GM10248 (cell line): ENCODE measurements around the gene ARHGAP8.
"Not testable (repeated sequence)": the region's sequence is repeated elsewhere in the genome, so short reads cannot be mapped to it uniquely, and the experiment has no call there.

ENCODE experiments used
- CTCF ChIA-PET: fragments of 300-600 bp; sonication (Branson Sonifier 250); formaldehyde crosslinking; extraction: SDS; loops from one replicate; lab custom pipeline; 2021; ENCODE audit warnings: antibody characterized with exemption; lab: Yijun Ruan, JAX
- POLR2A ChIA-PET: fragments of 350-650 bp; sonication (Branson Sonifier 250); formaldehyde crosslinking; extraction: SDS; loops from one replicate; lab custom pipeline; 2020; ENCODE audit warnings: antibody characterized with exemption; lab: Yijun Ruan, JAX
- DNase-seq: peaks from one replicate; pipeline ENCODE4 v3.0.0; 2012; ENCODE audit errors: extremely low spot score
- CTCF ChIP-seq: IDR thresholded peaks from 2 replicates; pipeline ENCODE4 v1.5.1; 2012; ENCODE audit warnings: mild to moderate bottlenecking, low read depth; ENCODE audit errors: extremely low read depth, missing control alignments, control extremely low read depth

ARHGAP8 gene

GRCh38 chr22:44737406-44738346, 14.7 kb upstream of the ARHGAP8 start:
- CTCF ChIA-PET = interaction anchor here (1.3 to 6.1 kb wide), 3 partner anchors 39 to 53 kb away, joined by 4 to 66 read pairs (median 11); no protein-coding TSS in a partner anchor
- no peak for DNase-seq

GRCh38 chr22:44738347-44738715, 14.0 kb upstream of the ARHGAP8 start:
- ChIA-PET CTCF (interaction anchor here (0.9 to 3.8 kb wide), 2 partner anchors 40 to 54 kb away, joined by 4 to 11 read pairs; no protein-coding TSS in a partner anchor), POLR2A (no interaction called here)
- TF ChIP-seq CTCF = no peak
- DNase-seq = no peak

More at GRCh38 chr22:44737406-44738346, 14.7 kb upstream of the ARHGAP8 start:
- POLR2A ChIA-PET = no interaction called here
- no peak for TF ChIP-seq CTCF

GRCh38 chr22:44739024-44739423, 13.4 kb upstream of the ARHGAP8 start:
- POLR2A ChIA-PET = no interaction called here
- TF ChIP-seq CTCF = no peak
- no peak for DNase-seq
- CTCF ChIA-PET = interaction anchor here (0.9 to 3.8 kb wide), 2 partner anchors 41 to 55 kb away, joined by 4 to 11 read pairs; no protein-coding TSS in a partner anchor

GRCh38 chr22:44739666-44740065, 12.7 kb upstream of the ARHGAP8 start:
- CTCF ChIA-PET = interaction anchor here (1.2 to 3.8 kb wide), 2 partner anchors 42 to 55 kb away, joined by 3 to 11 read pairs; no protein-coding TSS in a partner anchor
- DNase-seq, POLR2A ChIA-PET: not testable (repeated sequence)

- ChIA-PET CTCF (interaction anchor here (0.7 to 1.4 kb wide), 3 partner anchors 13 to 42 kb away, joined by 3 to 4 read pairs (median 3); no protein-coding TSS in a partner anchor), POLR2A (no interaction called here)
- no peak for DNase-seq
These were observed 12.1 kb upstream of the ARHGAP8 start for GRCh38 chr22:44740307-44740706.

GRCh38 chr22:44741929-44742328, 10.4 kb upstream of the ARHGAP8 start:
- ChIA-PET CTCF (interaction anchor here (0.8 to 1.4 kb wide), 2 partner anchors 15 to 17 kb away, joined by 3 to 4 read pairs; no protein-coding TSS in a partner anchor), POLR2A (interaction anchor here (0.6 kb wide), 1 partner anchor 831 kb away, joined by 4 read pairs; no protein-coding TSS in a partner anchor)
- DNase-seq = no peak
- TF ChIP-seq CTCF = no peak

More at GRCh38 chr22:44740307-44740706, 12.1 kb upstream of the ARHGAP8 start:
- no peak for TF ChIP-seq CTCF
